Mesendoderm (in vitro differentiated cells): ENCODE measurements around the gene ZNF586.
A peak's percentile ranks its signal among the peaks of the same experiment; 100 is the strongest.
"Not testable (repeated sequence)": the region's sequence is repeated elsewhere in the genome, so short reads cannot be mapped to it uniquely, and the experiment has no call there.

Source experiments
- DNase-seq: peaks from one replicate; pipeline ENCODE4 v3.0.0; 2013
- H2AK5ac ChIP-seq: 2 replicates; pipeline ENCODE4 v1.6.1; 2013; ENCODE audit warnings: low read length, inconsistent platforms
- H2BK120ac ChIP-seq: 2 replicates; pipeline ENCODE4 v1.6.1; 2013; ENCODE audit warnings: low read depth, mild to moderate bottlenecking, low read length, moderate library complexity, mixed read lengths
- H2BK15ac ChIP-seq: replicated peaks from 2 replicates; pipeline ENCODE4 v1.6.1; 2013; ENCODE audit warnings: low read depth, mild to moderate bottlenecking, moderate library complexity
- H2BK5ac ChIP-seq: 2 replicates; pipeline ENCODE4 v1.6.1; 2013; ENCODE audit warnings: low read length, inconsistent platforms
- H3K18ac ChIP-seq: 2 replicates; pipeline ENCODE4 v1.6.1; 2013; ENCODE audit warnings: mild to moderate bottlenecking, low read length, mixed read lengths
- H3K23ac ChIP-seq: one replicate; pipeline ENCODE4 v1.6.1; 2013; ENCODE audit warnings: low read length
- H3K27ac ChIP-seq: 2 replicates; pipeline ENCODE4 v1.5.1; 2013; ENCODE audit warnings: low read depth, mild to moderate bottlenecking, inconsistent platforms, low read length, moderate library complexity
- H3K27me3 ChIP-seq: 2 replicates; pipeline ENCODE4 v1.6.1; 2013; ENCODE audit warnings: low read length, control low read depth, mild to moderate bottlenecking, inconsistent platforms; ENCODE audit not compliant: insufficient read depth, poor library complexity
- H3K36me3 ChIP-seq: 2 replicates; pipeline ENCODE4 v1.6.1; 2013; ENCODE audit warnings: low read length, inconsistent platforms; ENCODE audit not compliant: control insufficient read depth, insufficient read depth
- H3K4ac ChIP-seq: one replicate; pipeline ENCODE4 v1.6.1; 2013; ENCODE audit warnings: low read depth, mild to moderate bottlenecking, low read length, moderate library complexity
- H3K4me1 ChIP-seq: 2 replicates; pipeline ENCODE4 v1.6.1; 2013; ENCODE audit warnings: low read depth, low read length, inconsistent platforms; ENCODE audit not compliant: control insufficient read depth
- H3K4me2 ChIP-seq: 2 replicates; pipeline ENCODE4 v1.6.1; 2013; ENCODE audit warnings: low read length
- H3K4me3 ChIP-seq: 2 replicates; pipeline ENCODE4 v1.5.1; 2013; ENCODE audit warnings: mild to moderate bottlenecking, low read length
- H3K56ac ChIP-seq: one replicate; pipeline ENCODE4 v1.6.1; 2013; ENCODE audit warnings: low read length
- H3K79me1 ChIP-seq: 2 replicates; pipeline ENCODE4 v1.6.1; 2013; ENCODE audit warnings: low read length, inconsistent platforms
- H3K79me2 ChIP-seq: 2 replicates; pipeline ENCODE4 v1.6.1; 2013; ENCODE audit warnings: mild to moderate bottlenecking, low read length; ENCODE audit not compliant: control insufficient read depth, insufficient read depth
- H3K9ac ChIP-seq: 2 replicates; pipeline ENCODE4 v1.6.1; 2013; ENCODE audit warnings: low read length, inconsistent platforms
- H4K5ac ChIP-seq: one replicate; pipeline ENCODE4 v1.6.1; 2013; ENCODE audit warnings: low read length
- H4K8ac ChIP-seq: one replicate; pipeline ENCODE4 v1.6.1; 2013; ENCODE audit warnings: low read depth, mild to moderate bottlenecking, control low read depth, low read length, moderate library complexity
- WGBS: extraction: QIAGEN DNeasy Blood & Tissue Kit; methylation state at CpG from one replicate; pipeline ENCODE4 v1.1.7; 2013; ENCODE audit warnings: low lambda C conversion rate, missing lambda C conversion rate; ENCODE audit not compliant: insufficient coverage; ENCODE audit errors: extremely low coverage; 5-methylcytosine and 5-hydroxymethylcytosine counted together

Gene ZNF586

DNA sequence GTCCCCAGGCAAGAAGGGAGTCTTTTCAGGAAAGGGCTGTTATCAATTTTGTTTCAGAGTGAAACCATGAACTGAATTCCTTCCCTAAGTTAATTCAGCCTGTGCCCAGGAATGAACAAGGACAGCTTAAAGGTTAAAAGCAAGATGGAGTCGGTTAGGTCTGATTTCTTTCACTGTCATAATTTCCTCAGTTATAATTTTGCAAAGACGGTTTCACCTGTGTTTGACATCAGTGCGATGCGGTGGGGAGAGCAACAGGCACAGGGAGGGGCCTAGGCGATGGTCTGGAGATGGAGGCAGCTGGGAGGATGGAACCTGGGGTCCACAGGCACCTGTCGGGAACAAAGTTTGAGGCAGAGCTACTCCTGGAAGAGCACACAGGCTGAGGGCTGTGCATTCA is 51.1 kb downstream of the ZNF586 start:
- Histone ChIP-seq H3K56ac (peak overlapping the region; percentile 99), H3K18ac (no peak overlapping the region), H4K5ac (no peak overlapping the region), H2BK5ac (no peak overlapping the region), H3K79me1 (peaks cover 3% of the 10 kb centered on the region), H3K9ac (peak overlapping the region; percentile 99), H4K8ac (no peak overlapping the region), H3K4me2 (peak overlapping the region; percentile 80), H3K4me1 (peaks cover 2% of the 10 kb centered on the region), H3K4me3 (peak overlapping the region; percentile 99), H2BK120ac (no peak overlapping the region), H3K27me3 (no peaks in the 10 kb centered on the region), H3K27ac (no peak overlapping the region), H3K79me2 (peaks cover 54% of the 10 kb centered on the region), H3K23ac (no peak overlapping the region), H3K36me3 (peaks cover 2% of the 10 kb centered on the region), H2BK15ac (no peak overlapping the region), H2AK5ac (no peak overlapping the region), H3K4ac (no peak overlapping the region)
- no peak for DNase-seq
- no CpG with 5 or more reads among the region's 6 CpGs for WGBS

DNA sequence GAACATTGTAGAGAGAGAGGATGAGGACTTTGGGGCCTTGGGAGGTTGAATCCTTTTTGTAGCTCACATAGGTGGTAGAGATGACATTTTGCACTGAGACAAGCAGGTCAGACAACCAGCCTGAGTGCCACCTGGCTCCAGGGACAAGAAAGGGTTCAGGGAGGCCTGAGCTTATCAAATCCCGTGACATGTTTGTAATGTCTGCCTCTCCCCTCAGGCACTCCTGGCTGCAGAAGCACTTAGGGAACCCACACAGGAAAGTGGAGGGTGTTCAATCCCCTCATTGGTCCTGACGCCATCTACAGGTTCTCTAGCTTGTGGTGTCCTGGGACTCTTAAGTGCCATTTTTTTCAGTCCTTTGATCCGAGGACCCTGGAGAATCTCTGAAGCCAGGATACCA is 51.6 kb downstream of the ZNF586 start:
- H2BK120ac ChIP-seq, DNase-seq, H3K4me1 ChIP-seq, H2BK15ac ChIP-seq, H3K18ac ChIP-seq, H3K4me3 ChIP-seq, H3K79me1 ChIP-seq, H3K36me3 ChIP-seq, H3K27me3 ChIP-seq, H2BK5ac ChIP-seq, H2AK5ac ChIP-seq, H4K5ac ChIP-seq, H3K23ac ChIP-seq, H3K27ac ChIP-seq, H3K4ac ChIP-seq, H4K8ac ChIP-seq: not testable (repeated sequence)
- peak overlapping the region; percentile 43 for H3K4me2 ChIP-seq
- H3K9ac ChIP-seq: peak overlapping the region; percentile 39
- H3K56ac ChIP-seq: peak overlapping the region; percentile 15
- no CpG with 5 or more reads among the region's 3 CpGs for WGBS
- peaks cover 59% of the 10 kb centered on the region for H3K79me2 ChIP-seq

DNA sequence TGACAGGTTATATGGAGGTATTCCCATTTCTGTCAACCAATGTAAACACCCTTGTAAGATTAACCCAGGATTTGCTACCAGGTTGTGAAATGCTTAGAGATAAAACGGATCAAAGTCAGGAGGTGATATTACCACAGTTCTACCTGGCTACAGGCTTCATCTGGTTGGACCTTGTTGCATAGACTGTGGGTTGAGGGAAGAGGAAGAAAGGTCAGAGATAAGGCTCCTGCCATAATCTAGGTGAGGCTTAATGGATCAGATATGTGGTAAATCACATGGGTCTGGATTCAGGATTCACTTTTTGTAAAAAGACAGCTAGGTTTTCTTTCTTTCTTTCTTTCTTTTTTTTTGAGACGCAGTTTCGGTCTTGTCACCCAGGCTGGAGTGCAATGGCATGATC is 52.0 kb downstream of the ZNF586 start:
- not testable (repeated sequence) for H3K23ac ChIP-seq, H3K27ac ChIP-seq, H3K18ac ChIP-seq, H2BK5ac ChIP-seq, H3K4me2 ChIP-seq, H2BK120ac ChIP-seq, H4K5ac ChIP-seq, H4K8ac ChIP-seq, H2AK5ac ChIP-seq, H3K56ac ChIP-seq, H3K4me3 ChIP-seq, H3K4ac ChIP-seq, H3K9ac ChIP-seq, H3K79me1 ChIP-seq, H3K4me1 ChIP-seq, H2BK15ac ChIP-seq, DNase-seq, H3K36me3 ChIP-seq, H3K27me3 ChIP-seq
- peaks cover 63% of the 10 kb centered on the region for H3K79me2 ChIP-seq
- no CpG with 5 or more reads among the region's 3 CpGs for WGBS

DNA sequence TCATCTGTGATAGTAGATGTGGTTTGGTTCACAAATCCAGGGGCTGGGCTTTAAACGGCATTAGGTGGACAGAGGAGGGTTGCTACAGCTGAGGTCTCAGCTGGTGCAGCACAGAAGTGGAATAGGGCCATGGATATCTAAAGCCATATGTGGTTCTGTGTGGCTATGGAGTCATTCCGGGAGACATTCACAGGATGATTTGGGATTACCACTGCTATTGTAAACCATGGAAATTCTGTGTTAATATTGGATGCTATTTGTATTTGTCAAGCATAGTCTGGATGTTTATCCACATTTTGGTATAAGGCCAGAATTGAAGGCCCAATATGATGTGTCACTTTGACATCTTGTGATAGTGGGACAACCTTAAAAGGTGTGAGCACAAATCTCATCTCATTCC is 53.7 kb downstream of the ZNF586 start:
- H2AK5ac ChIP-seq, H3K4me2 ChIP-seq, H3K56ac ChIP-seq, H2BK5ac ChIP-seq, DNase-seq, H3K27ac ChIP-seq, H4K5ac ChIP-seq, H3K9ac ChIP-seq, H3K18ac ChIP-seq, H3K27me3 ChIP-seq, H3K4me3 ChIP-seq, H3K79me1 ChIP-seq, H3K23ac ChIP-seq, H3K4me1 ChIP-seq, H3K36me3 ChIP-seq, H3K4ac ChIP-seq, H2BK120ac ChIP-seq, H4K8ac ChIP-seq, H2BK15ac ChIP-seq: not testable (repeated sequence)
- WGBS: no CpG with 5 or more reads among the region's 2 CpGs
- H3K79me2 ChIP-seq: peaks cover 71% of the 10 kb centered on the region

DNA sequence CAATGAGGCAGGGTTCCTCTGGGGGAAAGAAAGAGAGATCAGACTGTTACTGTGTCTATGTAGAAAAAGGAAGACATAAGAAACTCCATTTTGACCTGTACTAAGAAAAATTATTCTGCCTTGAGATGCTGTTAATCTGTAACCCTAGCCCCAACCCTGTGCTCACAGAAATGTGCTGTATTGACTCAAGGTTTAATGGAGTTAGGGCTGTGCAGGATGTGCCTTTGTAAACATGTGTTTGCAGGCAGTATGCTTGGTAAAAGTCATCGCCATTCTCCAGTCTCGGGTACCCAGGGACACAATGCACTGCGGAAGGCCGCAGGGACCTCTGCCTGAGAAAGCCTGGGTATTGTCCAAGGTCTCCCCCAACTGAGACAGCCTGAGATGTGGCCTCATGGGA is 54.1 kb downstream of the ZNF586 start:
- not testable (repeated sequence) for H4K8ac ChIP-seq, H3K56ac ChIP-seq, H3K9ac ChIP-seq, H3K4me2 ChIP-seq, H2BK5ac ChIP-seq, H3K4ac ChIP-seq, H3K23ac ChIP-seq, H3K36me3 ChIP-seq, H3K27me3 ChIP-seq, H2BK15ac ChIP-seq, H3K18ac ChIP-seq, H3K4me1 ChIP-seq, H2BK120ac ChIP-seq, H2AK5ac ChIP-seq, H4K5ac ChIP-seq, H3K27ac ChIP-seq, H3K4me3 ChIP-seq, H3K79me1 ChIP-seq, DNase-seq
- no CpG with 5 or more reads among the region's 4 CpGs for WGBS
- H3K79me2 ChIP-seq: peaks cover 71% of the 10 kb centered on the region

DNA sequence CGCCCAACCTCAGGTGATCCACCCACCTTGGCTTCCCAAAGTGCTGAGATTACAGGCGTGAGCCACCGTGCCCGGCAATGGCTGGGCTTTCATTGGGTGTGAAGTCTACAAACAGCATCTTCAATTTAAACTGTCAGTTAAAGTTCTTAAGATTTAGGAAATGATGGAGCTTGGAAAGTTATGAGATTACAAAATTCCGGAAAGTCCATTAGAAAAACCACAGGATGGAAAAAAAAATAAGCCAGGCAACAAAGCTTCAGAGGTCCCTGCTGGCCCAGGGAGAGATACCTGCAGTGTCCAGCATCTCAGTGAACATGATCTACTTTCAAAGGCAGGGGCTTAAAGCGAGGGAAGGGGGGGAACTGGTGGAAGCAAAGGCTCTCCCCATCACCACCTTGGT is 56.0 kb downstream of the ZNF586 start:
- H3K4me2 ChIP-seq: no peak overlapping the region
- H2BK15ac ChIP-seq: no peak overlapping the region
- H3K4ac ChIP-seq: no peak overlapping the region
- no peaks in the 10 kb centered on the region for H3K27me3 ChIP-seq
- no peak overlapping the region for H3K56ac ChIP-seq
- peaks cover 2% of the 10 kb centered on the region for H3K36me3 ChIP-seq
- H3K9ac ChIP-seq: no peak overlapping the region
- no peak for DNase-seq
- H4K8ac ChIP-seq: no peak overlapping the region
- H4K5ac ChIP-seq: no peak overlapping the region
- H2BK5ac ChIP-seq: no peak overlapping the region
- H3K4me3 ChIP-seq: no peak overlapping the region
- H3K18ac ChIP-seq: no peak overlapping the region
- H2BK120ac ChIP-seq: no peak overlapping the region
- peaks cover 6% of the 10 kb centered on the region for H3K79me1 ChIP-seq
- H3K79me2 ChIP-seq: peaks cover 63% of the 10 kb centered on the region
- H2AK5ac ChIP-seq: no peak overlapping the region
- H3K23ac ChIP-seq: no peak overlapping the region
- H3K4me1 ChIP-seq: peaks cover 2% of the 10 kb centered on the region
- H3K27ac ChIP-seq: no peak overlapping the region
- no CpG with 5 or more reads among the region's 6 CpGs for WGBS
